ENCODE results near the gene CACNA1G. TPM values are rescaled to one million over a fixed set of nuclear protein-coding genes. Genes with fewer than 3 reads are reported as not detected.

Gene CACNA1G
- total RNA-seq, 6 experiments from 2014 or later, result not detected

GRCh38 chr17:50649042-50649908 lies 88.8 kb downstream of the CACNA1G start:
- TF ChIP-seq, protein P1, sequence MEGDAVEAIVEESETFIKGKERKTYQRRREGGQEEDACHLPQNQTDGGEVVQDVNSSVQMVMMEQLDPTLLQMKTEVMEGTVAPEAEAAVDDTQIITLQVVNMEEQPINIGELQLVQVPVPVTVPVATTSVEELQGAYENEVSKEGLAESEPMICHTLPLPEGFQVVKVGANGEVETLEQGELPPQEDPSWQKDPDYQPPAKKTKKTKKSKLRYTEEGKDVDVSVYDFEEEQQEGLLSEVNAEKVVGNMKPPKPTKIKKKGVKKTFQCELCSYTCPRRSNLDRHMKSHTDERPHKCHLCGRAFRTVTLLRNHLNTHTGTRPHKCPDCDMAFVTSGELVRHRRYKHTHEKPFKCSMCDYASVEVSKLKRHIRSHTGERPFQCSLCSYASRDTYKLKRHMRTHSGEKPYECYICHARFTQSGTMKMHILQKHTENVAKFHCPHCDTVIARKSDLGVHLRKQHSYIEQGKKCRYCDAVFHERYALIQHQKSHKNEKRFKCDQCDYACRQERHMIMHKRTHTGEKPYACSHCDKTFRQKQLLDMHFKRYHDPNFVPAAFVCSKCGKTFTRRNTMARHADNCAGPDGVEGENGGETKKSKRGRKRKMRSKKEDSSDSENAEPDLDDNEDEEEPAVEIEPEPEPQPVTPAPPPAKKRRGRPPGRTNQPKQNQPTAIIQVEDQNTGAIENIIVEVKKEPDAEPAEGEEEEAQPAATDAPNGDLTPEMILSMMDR (IDR thresholded peaks at IDR 0.05), result no peak
- no peak for TF ChIP-seq POLR2A (IDR thresholded peaks at IDR 0.05)
- ATAC-seq (no peak), DNase-seq (no peak)
- WGBS (ENCODE audit: insufficient coverage, low coverage, low lambda C conversion rate, missing lambda C conversion rate), result 81% methylated on average over 7 of the region's 7 CpGs
- intact Hi-C loops (cut with DNase I), result no loop called here
- Histone ChIP-seq H3K36me3 (no peaks in the 10 kb centered on the region), H3K9me3 (no peaks in the 10 kb centered on the region), H3K4me3 (no peak overlapping the region), H3K27ac (no peak overlapping the region), H3K4me1 (no peaks in the 10 kb centered on the region), H3K27me3 (no peaks in the 10 kb centered on the region)

DNA sequence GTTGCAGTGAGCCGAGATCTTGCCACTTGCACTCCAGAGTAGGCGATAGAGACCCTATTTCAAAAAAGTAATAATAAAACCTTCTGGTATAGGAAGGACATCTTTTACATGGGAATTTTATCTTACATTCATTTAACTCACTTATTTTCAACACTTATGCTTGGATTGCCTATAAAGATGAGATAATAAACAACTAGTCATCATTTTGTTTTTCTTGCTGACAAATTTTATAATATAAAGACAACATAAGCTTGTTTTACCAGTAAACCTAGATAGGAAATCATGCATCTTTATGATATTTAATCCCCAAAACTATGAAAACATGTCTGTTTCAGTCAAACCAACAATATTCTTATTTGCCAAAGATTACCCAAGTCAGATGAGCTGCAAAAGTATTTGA lies 91.1 kb downstream of the CACNA1G start:
- TF ChIP-seq POLR2A (IDR thresholded peaks at IDR 0.05), result no peak
- TF ChIP-seq, protein P1 (IDR thresholded peaks at IDR 0.05), result no peak
- no peak for ATAC-seq
- intact Hi-C loops (cut with DNase I), result no loop called here

GRCh38 chr17:50653738-50654137 lies 93.2 kb downstream of the CACNA1G start:
- no peak for DNase-seq
- peak in 1 of 4 donors; percentile 65 for ATAC-seq
- no peaks in the 10 kb centered on the region for H3K9me3 ChIP-seq
- 68% methylated on average over 3 of the region's 3 CpGs for WGBS (ENCODE audit: insufficient coverage, low coverage, low lambda C conversion rate, missing lambda C conversion rate)
- peaks cover 0 to 6% (median 0%) of the 10 kb centered on the region in 4 donors for H3K36me3 ChIP-seq
- H3K27me3 ChIP-seq, result no peaks in the 10 kb centered on the region
- no peak overlapping the region for H3K4me3 ChIP-seq
- TF ChIP-seq, protein P1 (IDR thresholded peaks at IDR 0.05), result no peak
- TF ChIP-seq POLR2A (IDR thresholded peaks at IDR 0.05), result no peak
- H3K27ac ChIP-seq, result no peak overlapping the region
- H3K4me1 ChIP-seq, result peaks cover 0 to 11% (median 0%) of the 10 kb centered on the region in 4 donors
- intact Hi-C loops (cut with DNase I), result no loop called here

More for the DNA sequence above, 91.1 kb downstream of the CACNA1G start:
- Histone ChIP-seq H3K36me3 (no peaks in the 10 kb centered on the region), H3K4me3 (no peak overlapping the region), H3K4me1 (peaks cover 0 to 6% (median 0%) of the 10 kb centered on the region in 4 donors), H3K27me3 (no peaks in the 10 kb centered on the region), H3K27ac (no peak overlapping the region), H3K9me3 (no peaks in the 10 kb centered on the region)
- no peak for DNase-seq
- 100% methylated on average over 2 of the region's 2 CpGs for WGBS (ENCODE audit: insufficient coverage, low coverage, low lambda C conversion rate, missing lambda C conversion rate)

DNA sequence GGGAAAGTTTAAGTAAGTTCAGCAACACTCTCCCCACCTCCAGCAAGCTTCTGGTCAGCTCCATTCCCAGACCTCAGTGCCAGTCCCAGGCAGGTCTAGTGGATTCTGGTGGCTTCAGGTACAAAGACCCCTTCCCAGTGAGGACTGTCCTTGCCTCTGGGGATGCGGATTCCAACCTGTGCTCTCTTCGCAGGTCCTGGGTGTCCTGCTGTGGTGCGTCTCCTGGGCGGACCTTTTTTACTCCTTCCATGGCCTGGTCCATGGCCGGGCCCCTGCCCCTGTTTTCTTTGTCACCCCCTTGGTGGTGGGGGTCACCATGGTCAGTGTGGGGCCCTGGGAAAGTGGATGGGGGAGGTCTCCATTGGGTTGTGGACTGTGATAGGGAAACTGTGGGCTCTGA lies 96.0 kb downstream of the CACNA1G start:
- WGBS (ENCODE audit: insufficient coverage, low coverage, low lambda C conversion rate, missing lambda C conversion rate), result 96% methylated on average over 3 of the region's 5 CpGs
- ATAC-seq (no peak), DNase-seq (no peak)
- Histone ChIP-seq H3K4me3 (no peak overlapping the region), H3K27ac (no peak overlapping the region), H3K36me3 (peaks cover 0 to 6% (median 0%) of the 10 kb centered on the region in 4 donors), H3K27me3 (no peaks in the 10 kb centered on the region), H3K9me3 (no peaks in the 10 kb centered on the region), H3K4me1 (peaks cover 0 to 39% (median 17%) of the 10 kb centered on the region in 4 donors)
- intact Hi-C loops (cut with DNase I), result no loop called here
- TF ChIP-seq, protein P1 (IDR thresholded peaks at IDR 0.05), result no peak
- TF ChIP-seq POLR2A (IDR thresholded peaks at IDR 0.05), result no peak

All from right lobe of liver (tissue), 6 donors.